ENCODE measurements around the gene POLG.

POLG gene

DNA sequence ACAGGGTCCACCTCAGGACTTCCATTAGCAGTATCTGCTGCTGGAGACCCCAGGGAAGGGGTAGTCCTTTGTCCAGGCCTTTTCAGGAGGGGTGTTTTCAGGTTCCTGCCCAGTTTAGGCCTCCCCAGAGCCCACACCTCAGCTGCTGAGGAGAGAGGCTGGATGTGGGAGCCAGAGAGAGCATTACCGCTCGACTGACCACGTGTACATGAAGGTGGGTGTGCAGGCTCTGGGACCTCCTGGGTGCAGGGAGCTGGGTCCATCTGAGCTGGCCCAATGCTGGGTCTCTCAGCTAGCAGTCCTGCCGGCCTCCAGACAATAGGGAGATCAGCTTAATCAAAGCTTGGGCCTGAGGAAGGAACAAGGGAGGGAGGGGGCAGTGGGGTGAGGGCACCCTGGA is 29.1 kb upstream of the POLG start:
- Histone ChIP-seq H3K27me3 (replicated peaks; ENCODE audit: control insufficient read depth, insufficient read depth, low read length) (peaks cover 13% of the 10 kb centered on the region), H3K4me3 (replicated peaks; ENCODE audit: low read depth, low read length) (no peak overlapping the region), H3K36me3 (ENCODE audit: control insufficient read depth, insufficient read depth, low read length) (no peaks in the 10 kb centered on the region)
- DNase-seq (ENCODE audit: extremely low read depth, insufficient read length) = no peak
- TF ChIP-seq, protein P1, sequence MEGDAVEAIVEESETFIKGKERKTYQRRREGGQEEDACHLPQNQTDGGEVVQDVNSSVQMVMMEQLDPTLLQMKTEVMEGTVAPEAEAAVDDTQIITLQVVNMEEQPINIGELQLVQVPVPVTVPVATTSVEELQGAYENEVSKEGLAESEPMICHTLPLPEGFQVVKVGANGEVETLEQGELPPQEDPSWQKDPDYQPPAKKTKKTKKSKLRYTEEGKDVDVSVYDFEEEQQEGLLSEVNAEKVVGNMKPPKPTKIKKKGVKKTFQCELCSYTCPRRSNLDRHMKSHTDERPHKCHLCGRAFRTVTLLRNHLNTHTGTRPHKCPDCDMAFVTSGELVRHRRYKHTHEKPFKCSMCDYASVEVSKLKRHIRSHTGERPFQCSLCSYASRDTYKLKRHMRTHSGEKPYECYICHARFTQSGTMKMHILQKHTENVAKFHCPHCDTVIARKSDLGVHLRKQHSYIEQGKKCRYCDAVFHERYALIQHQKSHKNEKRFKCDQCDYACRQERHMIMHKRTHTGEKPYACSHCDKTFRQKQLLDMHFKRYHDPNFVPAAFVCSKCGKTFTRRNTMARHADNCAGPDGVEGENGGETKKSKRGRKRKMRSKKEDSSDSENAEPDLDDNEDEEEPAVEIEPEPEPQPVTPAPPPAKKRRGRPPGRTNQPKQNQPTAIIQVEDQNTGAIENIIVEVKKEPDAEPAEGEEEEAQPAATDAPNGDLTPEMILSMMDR (IDR thresholded peaks at IDR 0.05; ENCODE audit: insufficient read depth, low read length, poor library complexity, severe bottlenecking) = no peak

GRCh38 chr15:89363133-89363532 is 28.5 kb upstream of the POLG start:
- TF ChIP-seq, protein P1 (IDR thresholded peaks at IDR 0.05; ENCODE audit: insufficient read depth, low read length, poor library complexity, severe bottlenecking) = no peak
- Histone ChIP-seq H3K36me3 (ENCODE audit: control insufficient read depth, insufficient read depth, low read length) (no peaks in the 10 kb centered on the region), H3K4me3 (replicated peaks; ENCODE audit: low read depth, low read length) (no peak overlapping the region), H3K27me3 (replicated peaks; ENCODE audit: control insufficient read depth, insufficient read depth, low read length) (peaks cover 13% of the 10 kb centered on the region)
- DNase-seq (ENCODE audit: extremely low read depth, insufficient read length) = no peak

DNA sequence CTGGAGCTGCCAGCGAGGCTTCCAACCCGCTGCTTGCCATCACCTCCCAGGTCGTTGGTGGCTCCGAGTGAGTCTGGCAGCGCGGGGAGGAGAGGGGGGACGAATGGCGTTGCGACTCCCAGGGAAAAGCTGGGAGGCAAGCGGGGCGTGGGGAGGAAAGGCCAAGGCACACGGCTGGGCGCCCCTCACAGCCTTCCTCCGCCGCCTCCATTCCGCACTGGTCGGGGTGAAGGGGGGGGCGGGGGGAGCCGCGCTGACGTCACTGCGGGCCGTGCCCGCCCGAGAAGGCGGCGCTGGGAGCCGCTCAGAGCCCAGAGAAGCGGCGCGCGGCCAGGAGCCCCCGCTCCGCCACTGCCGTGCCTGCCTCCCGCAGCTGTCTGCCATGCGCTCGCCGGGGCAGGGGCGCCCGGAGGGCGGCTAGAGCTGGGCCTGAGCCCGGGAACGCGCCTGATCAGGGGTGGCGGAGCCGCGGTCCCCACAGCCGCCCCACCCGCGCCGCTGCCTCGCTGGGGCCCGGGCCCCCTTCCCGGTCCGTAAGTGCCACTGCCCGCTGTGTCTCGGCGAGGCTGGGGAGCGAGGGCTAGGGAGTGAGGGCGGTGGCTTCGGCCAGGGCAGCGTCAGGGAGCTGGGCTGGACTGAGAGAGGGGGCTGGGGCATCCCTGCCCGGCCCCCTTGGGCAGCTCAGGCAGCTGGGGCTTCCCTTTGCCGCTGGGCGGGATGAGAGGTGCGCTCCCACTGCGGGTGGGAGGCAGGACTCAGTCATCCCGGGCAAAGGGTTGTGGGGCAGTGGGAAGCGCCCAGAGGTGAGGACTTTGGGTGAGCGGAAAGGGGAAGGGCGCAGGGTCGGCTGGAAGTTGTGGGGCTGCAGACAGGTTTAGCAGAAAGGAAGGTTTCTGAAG is 27.8 kb upstream of the POLG start:
- H3K27me3 ChIP-seq (replicated peaks; ENCODE audit: control insufficient read depth, insufficient read depth, low read length) = peaks cover 15% of the 10 kb centered on the region

DNA sequence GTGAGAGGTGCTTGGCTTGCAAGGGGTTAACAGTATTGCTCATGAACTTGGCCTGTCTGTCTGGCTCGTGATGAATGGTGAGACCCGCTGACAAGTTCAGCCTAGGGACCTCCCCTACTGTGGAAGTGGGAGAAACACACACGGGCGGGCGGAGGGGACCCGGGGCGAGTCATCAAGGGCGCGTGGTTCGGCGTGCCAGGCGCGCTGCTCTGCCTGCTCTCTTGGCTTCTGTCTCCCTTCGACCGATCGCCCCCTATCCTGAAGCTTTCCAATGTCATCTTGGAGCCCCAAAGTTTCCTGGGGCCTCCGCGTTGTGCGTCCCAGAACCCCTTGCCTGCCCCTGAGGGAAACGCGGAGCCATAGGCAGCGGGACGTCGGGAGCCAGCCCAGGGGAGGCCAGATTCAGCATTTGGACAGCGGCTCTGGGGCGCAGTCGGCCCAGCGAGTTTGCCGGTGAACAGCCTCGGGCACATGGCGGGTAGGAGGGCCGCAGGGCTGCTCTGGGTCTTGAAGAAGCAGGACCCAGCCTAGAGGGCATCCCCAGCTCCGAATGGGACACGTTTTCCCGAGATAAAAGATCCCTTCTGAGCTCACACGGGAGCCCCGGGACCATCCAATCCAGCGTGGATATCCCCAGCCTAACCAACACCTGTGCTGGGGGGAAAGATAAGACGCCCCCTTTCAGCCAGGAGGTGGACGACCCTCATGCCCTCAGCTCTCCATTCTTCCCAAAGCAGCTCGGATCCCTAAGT is 27.0 kb upstream of the POLG start:
- TF ChIP-seq, protein P1 (IDR thresholded peaks at IDR 0.05; ENCODE audit: insufficient read depth, low read length, poor library complexity, severe bottlenecking) = no peak
- Histone ChIP-seq H3K4me3 (replicated peaks; ENCODE audit: low read depth, low read length) (no peak overlapping the region), H3K27me3 (replicated peaks; ENCODE audit: control insufficient read depth, insufficient read depth, low read length) (peaks cover 15% of the 10 kb centered on the region), H3K36me3 (ENCODE audit: control insufficient read depth, insufficient read depth, low read length) (no peaks in the 10 kb centered on the region)
- no peak for DNase-seq (ENCODE audit: extremely low read depth, insufficient read length)

More for the DNA sequence above, 27.8 kb upstream of the POLG start:
- no peak for DNase-seq (ENCODE audit: extremely low read depth, insufficient read length)
- H3K4me3 ChIP-seq (replicated peaks; ENCODE audit: low read depth, low read length) = no peak overlapping the region
- TF ChIP-seq, protein P1 (IDR thresholded peaks at IDR 0.05; ENCODE audit: insufficient read depth, low read length, poor library complexity, severe bottlenecking) = no peak
- no peaks in the 10 kb centered on the region for H3K36me3 ChIP-seq (ENCODE audit: control insufficient read depth, insufficient read depth, low read length)

DNA sequence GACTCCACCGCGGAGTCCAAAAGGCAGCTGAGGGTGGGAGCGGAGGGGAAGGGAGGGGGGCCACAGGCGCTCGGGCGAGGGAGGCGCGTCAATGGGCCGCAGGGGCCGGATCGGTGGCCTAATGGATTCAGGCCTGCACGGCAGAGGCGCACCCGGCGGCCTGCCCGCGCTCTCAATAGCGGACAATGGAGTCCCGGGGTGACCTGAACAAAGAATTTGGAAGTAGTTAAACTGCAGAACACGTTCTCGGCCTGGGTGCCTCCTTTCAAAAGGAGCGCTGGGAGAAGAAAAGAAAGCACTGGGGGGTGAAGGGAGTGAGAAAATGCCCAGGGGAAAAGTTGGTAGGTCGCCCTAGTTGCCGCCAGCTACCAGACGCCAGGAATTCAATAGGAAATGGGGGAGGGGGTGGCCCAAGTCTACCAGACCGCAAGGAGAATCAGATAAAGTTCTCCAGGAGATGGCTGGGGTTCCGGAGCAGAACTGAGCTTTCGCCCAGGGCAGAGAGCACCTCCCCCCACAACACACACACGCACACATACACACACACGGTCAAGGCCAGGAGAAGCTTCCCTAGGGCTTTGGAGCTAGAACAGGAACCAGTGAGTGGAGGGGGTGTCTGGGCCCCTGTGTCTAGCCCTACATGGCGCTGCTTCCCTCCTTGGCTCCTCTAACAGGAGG is 25.8 kb upstream of the POLG start:
- H3K27me3 ChIP-seq (replicated peaks; ENCODE audit: control insufficient read depth, insufficient read depth, low read length) = peaks cover 15% of the 10 kb centered on the region
- H3K36me3 ChIP-seq (ENCODE audit: control insufficient read depth, insufficient read depth, low read length) = no peaks in the 10 kb centered on the region
- no peak for DNase-seq (ENCODE audit: extremely low read depth, insufficient read length)
- no peak overlapping the region for H3K4me3 ChIP-seq (replicated peaks; ENCODE audit: low read depth, low read length)
- TF ChIP-seq, protein P1 (IDR thresholded peaks at IDR 0.05; ENCODE audit: insufficient read depth, low read length, poor library complexity, severe bottlenecking) = no peak
